NCI-H226 (cell line): ENCODE data around the gene HDGFL3.
"Not testable (repeated sequence)": the region's sequence is repeated elsewhere in the genome, so short reads cannot be mapped to it uniquely, and the experiment has no call there.

Experiments used
- DNase-seq: peaks from one replicate; pipeline ENCODE4 v3.0.0-alpha.2; 2015

HDGFL3 gene

GRCh38 chr15:83207660-83208366 lies at the start of gene HDGFL3:
Gene HDGFL3, minus strand, starts transcription at chr15:83207823. Its CDS starts 409 bp downstream, at chr15:83207414.
- no peak for DNase-seq

DNA sequence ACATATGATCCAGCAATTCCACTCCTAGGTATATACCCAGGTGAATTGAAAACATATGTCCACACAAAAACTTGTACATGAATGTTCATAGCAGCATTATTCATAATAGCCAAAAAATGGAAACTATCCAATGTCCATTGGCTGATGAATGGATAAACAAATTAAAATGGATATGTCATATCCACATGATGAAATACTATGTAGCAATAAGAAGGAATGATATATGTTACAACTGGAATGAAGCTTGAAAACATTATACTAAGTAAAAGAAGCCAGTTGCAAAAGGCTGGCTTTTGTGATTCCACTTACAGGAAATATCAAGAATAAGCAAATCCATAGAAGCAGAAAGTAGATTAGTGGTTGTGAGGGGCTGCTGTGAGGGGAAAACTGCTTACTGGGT lies 43.2 kb upstream of the HDGFL3 start:
- DNase-seq = no peak

- no peak for DNase-seq
Observed at GRCh38 chr15:83249030-83249343, 41.4 kb upstream of the HDGFL3 start.

DNA sequence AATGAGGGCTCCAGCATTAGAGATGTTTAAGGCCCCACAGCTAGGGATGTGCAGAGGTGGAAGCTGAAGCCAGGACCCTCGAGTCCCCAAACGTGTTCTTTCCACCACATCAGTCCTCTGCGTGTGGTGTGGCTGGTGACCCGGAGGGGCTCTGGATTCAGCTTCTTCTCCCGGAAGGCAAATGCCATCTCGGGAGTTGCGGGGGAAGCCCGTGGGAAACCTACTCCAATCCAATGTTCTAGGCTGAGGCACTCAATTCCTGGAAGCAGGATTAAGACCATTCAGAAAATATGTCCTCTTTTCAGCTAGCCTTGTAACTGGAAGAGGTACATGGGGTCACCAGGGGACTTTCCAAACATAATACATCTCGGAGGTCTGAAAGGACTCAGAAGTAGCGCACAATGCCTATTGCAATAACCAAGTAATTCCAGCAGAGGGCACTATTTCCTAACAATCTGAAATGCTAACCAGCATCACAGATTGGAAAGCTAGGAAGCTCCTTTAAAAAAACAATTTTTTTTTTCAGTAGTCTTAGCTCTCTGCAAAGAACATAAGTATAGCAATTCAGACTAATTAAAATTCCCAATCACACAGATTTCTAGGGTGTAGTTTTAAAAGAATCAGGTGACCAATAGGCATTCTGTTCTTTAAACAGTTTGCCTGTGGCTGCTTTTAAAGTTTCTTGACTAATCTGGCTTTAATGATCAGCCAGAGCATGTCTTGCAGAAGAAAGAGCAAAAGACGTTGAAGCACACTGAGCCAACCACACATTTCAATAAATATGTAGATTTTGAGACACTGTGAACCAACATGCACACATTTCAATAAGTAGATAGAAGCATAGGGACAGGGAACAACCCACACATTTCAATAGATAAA lies 40.8 kb upstream of the HDGFL3 start:
- peak; percentile 51 for DNase-seq

- no peak for DNase-seq
Observed at GRCh38 chr15:83243634-83244033, 36.0 kb upstream of the HDGFL3 start.

DNA sequence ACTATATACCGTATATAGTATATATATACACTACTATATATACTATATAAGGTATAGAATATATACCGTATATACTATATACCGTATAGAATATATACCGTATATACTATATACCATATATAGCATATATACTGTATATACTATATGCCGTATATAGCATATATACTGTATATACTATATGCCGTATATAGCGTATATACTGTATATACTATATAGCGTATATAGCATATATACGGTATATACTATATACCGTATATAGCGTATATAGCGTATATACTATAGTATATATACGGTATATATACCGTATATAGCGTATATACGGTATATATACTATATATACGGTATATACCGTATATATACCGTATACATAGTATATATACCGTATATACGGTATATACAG lies 22.6 kb upstream of the HDGFL3 start:
- DNase-seq = no peak

- DNase-seq = no peak
Observed at GRCh38 chr15:83225449-83225848, 17.8 kb upstream of the HDGFL3 start.

DNA sequence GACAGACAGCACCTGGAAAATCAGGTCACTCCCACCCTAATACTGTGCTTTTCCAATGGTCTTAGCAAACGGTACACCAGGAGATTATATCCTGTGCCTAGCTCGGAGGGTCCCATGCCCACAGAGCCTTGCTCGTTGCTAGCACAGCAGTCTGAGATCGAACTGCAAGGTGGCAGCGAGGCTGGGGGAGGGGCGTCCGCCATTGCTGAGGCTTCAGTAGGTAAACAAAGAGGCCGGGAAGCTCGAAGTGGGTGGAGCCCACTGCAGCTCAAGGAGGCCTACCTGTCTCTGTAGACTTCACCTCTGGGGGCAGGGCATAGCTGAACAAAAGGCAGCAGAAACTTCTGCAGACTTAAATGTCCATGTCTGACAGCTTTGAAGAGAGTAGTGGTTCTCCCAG lies 14.2 kb upstream of the HDGFL3 start:
- not testable (repeated sequence) for DNase-seq

GRCh38 chr15:83219026-83219425 lies 11.4 kb upstream of the HDGFL3 start:
- no peak for DNase-seq

DNA sequence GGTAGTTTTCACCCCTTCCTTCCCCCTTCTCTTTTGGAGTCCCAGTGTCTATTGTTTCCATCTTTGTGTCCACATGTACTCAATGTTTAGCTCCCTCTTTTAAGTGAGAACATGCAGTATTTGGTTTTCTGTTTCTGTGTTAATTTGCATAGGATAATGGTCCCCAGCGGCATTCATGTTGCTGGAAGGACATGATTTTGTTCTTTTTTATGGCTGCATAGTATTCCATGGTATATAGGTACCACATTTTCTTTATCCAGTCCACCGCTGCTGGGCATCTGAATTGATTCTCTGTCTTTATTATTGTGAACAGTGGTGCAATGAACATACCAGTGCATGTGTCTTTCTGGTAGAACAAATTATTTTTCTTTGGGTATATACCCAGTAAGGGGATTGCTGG lies 7.7 kb upstream of the HDGFL3 start:
- no peak for DNase-seq

DNA sequence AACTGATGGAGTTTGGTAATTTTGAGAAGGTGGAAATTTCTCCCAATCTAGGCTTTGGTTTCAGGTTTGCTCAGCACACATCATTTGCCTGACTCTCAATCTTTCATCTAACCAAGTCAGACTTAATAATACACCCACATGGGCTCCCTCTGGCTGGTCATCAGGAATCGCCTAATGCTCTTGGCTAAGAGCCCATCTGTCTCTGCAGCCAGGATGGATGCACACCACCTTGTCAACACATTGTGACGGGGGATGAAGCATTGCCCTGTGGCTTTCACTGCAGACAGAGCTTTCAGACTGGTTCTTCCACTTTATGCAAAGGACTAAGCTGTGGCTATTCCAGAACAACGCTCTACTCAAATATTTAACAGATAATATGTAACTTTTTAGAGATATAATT lies 3.0 kb upstream of the HDGFL3 start:
- DNase-seq = no peak

- no peak for DNase-seq
Observed at GRCh38 chr15:83209333-83209732, 1.7 kb upstream of the HDGFL3 start.

- no peak for DNase-seq
Observed at GRCh38 chr15:83208367-83208661, 691 bp upstream of the HDGFL3 start.

DNA sequence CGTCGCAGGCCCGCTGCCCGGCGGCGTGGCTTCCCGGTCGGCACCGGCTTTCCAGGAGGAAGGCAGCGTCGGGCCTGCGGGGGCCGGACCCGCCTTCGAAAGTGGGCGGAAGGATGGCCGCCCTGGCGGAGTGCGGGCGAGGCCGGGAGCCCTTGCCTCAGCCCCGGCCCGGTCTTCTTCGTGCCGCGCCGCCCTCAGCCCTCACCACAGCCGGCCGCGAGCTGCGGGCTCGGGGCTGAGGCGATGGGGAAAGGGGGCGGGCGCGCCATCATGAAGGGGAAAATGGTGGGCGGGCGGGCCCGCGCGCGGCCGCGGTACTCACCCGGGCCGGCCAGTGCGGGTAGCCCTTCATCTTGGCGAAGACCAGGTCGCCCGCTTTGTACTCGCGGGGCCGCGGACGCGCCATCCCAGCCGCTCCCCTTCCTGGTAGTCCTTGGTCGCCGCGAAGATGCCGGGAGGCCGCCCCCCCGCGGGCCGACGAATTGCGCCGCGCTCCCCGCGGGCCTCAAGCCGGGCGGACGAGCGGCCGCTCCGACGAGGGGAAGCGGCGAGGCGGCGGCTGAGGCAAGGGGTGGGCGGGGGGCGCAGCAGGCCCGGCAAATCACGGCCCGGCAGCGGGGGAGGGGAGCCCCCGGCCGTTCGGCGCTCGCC lies 489 bp downstream of the HDGFL3 start:
- no peak for DNase-seq

DNA sequence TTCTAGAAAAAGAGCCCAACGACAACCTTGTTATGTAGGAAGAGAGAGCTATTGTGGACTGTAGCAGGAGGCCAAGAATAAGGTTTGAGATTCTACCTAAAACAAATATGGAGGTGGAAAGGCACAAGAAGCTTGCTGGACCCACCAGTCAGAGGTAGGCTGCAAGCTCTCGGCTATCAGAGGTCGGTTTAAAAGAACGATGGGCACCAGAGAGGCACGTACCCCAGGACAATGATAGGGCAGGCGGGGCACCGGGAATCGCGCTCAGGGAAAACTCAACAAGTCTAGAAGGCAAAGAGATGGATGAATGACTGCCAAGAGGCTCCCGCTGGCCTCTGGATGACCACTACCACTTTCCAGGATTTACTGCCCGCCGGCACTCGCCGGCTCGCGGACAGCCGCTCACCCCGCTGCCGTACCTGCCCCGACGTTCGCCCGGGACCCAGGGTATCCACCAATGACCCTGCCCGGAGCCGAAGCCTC lies 1.1 kb downstream of the HDGFL3 start:
- no peak for DNase-seq

- no peak for DNase-seq
Observed at GRCh38 chr15:83205725-83206324, 1.8 kb downstream of the HDGFL3 start.

DNA sequence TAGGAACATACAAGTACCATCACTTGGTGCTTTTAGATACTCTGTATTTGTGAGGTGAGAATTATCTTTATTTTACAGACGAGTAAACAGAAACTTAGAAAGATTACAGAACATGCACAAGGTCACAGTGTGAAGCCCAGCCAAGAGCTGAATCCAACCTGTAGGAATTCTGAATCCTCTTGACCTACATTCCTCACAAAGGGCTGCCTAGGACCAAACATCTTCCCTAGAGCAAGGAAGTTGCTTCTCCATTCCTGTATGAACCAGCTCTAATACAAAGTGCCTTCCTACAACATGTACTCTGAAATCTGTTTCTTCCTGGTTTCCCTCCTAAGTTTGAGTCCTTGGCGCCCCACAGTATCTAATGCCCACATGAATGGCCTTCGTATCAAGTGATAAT lies 2.9 kb downstream of the HDGFL3 start:
- no peak for DNase-seq

DNA sequence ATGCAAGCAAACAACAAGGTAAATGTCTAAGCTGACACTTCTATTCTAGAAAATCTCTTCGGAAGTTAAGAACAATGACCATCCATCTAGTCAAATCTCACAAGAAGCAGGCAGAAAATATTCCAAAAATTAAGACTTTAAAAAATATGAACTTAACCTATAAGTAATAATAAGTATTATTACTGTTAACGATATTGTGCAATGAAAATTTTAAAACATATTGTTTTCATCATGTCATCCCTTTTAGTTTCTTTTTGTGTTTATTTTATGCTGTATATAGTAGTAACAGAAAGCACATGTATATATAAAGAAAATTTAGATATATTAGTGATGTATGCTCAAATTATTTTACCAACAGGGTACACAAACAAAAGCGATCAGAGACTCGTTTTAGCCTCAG lies 4.1 kb downstream of the HDGFL3 start:
- DNase-seq = no peak

DNA sequence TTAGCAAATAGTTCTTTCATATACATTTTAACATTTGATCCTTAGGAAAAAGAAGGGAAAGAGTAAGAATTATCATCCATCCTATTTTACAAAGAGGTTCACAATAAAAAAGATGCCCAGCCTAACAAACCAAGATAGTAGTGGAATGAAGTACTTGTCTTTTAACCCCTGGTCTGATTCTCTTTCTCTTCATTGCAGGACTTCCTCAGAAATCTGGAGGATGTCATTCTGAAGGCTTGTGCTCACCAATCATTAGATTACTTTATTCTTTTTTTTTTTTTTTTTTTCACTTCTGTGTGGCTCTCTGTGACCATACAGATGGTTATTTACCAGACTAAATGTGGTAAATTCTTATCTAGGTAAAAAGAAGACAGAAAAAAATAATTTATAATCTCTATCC lies 7.0 kb downstream of the HDGFL3 start:
- DNase-seq = no peak

DNA sequence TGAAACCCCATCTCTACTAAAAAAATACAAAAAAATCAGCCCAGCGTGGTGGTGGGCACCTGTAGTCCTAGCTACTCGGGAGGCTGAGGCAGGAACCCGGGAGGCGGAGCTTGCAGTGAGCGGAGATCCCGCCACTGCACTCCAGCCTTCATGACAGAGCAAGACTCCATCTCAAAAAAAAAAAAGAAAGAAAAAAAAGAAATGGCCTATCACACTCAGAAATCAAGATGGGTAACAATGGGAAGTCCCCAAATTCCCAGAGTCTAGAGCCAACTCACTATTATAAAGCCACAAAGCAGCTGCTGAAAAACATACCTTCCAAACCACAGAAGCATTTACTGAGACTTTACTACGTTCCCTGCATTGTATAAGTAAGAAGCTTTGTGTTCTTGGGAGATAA lies 7.5 kb downstream of the HDGFL3 start:
- no peak for DNase-seq

DNA sequence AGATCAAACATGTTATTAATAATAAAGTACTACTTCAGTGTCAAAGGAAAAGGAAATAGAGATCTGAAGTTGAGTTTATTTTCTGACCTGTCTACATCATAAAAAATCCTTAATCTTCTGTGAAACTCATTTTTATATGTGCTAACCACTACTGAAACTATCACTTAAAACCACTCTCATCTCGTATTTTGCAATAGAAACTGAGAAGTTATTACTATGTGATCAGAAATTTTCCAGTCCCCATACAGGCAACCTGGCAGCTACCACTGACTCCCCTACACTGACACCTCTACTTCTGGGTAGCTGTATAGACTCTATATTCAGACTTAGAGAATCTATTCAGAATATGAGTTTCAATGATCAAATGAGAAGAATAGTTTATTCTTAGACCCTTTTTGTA lies 8.3 kb downstream of the HDGFL3 start:
- no peak for DNase-seq

DNA sequence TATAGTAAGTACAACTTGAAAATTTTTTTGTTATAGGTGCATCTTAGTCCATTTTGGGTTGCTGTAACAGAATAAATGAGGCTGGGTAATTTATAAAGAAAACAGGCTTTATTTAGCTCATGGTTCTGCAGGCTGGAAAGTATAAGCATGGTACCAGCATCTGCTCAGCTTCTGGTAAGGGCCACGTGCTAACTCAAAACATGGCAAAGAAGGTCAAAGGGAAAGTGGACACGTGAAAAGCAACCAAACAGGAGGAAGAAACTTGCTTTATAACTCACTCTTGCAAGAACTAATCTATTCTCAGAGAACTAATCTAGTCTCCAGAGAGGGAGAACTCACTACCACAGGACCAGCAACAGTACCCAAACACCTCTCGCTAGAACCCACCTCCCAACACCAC lies 9.1 kb downstream of the HDGFL3 start:
- DNase-seq = no peak

DNA sequence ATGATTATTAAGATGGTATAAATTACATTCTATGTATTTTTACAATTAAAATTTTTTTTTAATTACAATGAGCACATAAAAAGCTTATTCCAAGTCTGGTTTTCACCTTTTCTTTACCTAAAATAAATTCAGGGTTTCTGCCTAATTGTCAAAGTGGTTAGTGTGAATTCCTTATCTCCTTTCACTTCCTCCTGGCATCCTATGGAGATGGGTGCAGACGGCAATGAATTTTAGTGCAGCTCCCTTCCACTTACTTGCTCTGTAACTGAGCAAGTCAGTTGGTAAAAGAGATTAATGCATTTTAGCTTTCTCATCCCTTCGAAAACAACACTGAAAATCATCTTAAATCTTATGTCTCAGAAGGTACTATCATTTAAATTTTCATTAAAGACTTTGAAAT lies 13.1 kb downstream of the HDGFL3 start:
- DNase-seq = no peak

DNA sequence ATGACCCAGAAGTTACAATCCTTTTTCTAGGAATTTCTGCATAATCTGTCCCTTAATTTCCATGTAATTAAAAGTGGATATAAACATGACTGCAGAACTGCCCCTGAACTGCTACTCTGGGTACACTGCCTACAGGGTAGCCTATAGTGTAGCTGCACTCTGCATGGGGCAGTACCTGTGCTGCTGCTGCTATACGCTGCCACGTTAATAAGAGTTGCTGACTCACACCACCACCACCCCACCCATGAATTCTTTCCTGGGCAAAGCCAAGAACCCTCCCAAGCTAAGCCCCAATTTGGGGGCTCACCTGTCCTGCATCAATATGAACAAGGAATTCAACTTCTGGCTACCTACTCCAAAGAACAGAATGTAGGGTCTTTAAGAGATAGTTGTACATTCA lies 13.9 kb downstream of the HDGFL3 start:
- DNase-seq = no peak
